ENCODE measurements around the gene RAB35.

Gene RAB35

DNA sequence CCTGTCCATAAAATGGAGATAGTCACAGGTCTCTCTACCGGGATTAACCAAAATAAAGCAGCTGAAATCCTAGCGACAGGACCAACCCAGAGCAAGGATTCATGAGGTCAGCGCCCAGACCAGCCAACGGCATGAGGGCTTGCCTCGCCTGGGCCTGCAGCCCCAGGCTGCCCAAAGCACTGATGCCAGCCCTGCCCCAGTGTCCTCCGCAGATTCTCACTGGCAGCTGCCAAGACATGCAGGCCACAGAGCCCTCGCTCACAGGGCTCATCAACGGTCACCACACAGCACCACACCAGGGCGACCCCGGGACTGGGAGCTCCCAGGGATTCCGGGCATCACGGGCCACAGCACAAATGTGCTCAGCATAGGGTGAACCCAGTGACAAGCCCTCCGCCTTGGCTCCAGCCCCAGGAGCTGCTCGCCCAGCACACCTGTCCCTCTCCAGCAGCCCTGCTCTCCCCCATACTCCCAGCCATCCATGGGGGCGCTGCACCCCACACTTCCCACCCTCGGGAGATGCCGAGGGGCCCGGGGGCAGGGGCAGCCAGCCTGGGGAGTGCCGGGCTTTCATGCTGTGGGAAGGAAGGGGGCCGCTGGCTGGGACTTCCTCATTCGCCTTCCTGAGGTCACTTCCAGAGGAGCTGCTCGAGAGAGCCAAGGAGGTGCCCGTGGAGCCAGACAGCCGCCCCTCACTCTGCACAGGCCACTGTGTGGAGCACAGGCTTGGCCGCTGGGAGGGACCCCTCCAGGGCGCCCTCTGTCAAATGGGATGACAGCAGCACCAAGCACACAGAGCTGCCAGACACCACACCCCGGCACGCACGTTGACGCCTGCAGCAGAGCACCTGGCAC is 14.1 kb downstream of the RAB35 start:
- DNase-seq, result no peak

DNA sequence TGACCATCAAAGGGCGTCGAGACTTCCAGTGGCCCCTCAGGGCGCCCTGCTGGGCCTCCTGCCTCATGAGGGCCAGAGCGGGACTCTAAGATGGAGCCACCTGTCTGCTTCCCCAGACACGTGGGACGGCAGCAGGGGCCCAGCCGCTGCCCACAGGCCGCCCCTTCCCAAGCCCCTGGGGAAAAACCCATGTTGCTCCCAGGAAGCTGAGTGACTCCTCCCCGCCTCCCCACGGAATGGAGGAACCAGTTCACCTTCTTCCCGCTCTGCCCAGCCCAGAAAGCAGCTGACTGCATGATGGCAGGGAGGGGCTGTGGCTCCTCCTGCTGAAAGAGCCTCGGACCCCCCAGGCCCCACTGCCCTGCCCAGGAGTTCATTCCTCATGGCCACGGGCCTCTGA is 14.9 kb downstream of the RAB35 start:
- no peak for DNase-seq

DNA sequence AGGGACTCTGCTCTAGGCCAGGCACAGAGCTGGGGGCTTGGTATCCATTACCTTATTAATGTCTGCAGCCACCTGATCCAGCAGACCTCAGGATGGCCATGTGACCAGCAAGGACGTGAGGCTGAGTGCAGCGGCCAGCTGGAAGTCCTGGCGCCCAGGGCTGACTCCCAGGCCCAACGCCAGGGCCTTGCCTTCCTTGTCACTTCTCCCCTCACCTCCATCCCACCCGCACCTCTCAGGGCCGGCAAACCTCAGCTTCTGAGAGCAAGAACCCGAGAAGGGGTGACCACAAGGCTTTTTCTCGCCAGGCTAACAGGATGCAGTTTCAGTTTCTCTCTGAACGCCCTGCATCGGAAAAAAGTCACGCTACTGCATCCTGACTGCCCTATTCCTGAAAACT is 15.4 kb downstream of the RAB35 start:
- no peak for DNase-seq

DNA sequence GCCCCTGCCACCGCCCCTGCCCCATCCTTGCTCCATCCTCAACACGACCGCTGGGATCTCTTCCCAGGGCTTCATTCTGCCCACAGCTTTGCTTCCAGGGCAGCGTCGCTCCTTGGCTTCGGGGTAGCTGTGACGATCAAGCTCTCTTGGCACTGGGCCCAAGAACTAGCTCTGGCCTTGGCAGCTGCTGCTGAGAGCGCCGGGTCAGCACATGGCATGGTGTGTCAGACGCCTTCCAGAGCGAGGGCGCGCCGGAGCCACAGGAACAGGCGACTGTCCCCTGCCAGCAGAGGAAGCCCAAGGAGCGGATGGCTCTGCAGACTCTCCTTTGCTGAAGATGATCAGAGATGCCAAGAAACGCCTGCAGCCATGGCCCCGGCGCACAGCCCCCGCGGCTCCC is 15.9 kb downstream of the RAB35 start:
- no peak for DNase-seq

DNA sequence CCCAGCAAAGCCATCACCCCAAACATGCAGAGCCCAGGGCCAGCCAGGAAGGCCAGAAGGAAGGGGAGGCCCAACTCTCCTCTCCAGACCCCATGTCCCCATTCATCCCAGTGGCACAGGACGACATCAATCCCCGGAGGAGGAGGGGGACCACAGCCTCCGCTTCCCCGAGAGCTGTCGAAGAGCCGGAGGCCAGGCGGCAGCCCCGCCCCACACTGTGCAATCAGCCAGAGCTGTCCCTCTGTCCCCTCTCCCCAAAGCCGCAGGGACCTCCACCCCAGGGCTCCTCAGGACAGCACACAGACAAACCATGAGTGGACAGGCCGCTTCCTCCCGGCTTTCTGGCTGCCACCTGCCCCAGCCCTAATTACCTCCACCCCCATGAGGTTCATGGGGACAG is 16.8 kb downstream of the RAB35 start:
- DNase-seq, result no peak

DNA sequence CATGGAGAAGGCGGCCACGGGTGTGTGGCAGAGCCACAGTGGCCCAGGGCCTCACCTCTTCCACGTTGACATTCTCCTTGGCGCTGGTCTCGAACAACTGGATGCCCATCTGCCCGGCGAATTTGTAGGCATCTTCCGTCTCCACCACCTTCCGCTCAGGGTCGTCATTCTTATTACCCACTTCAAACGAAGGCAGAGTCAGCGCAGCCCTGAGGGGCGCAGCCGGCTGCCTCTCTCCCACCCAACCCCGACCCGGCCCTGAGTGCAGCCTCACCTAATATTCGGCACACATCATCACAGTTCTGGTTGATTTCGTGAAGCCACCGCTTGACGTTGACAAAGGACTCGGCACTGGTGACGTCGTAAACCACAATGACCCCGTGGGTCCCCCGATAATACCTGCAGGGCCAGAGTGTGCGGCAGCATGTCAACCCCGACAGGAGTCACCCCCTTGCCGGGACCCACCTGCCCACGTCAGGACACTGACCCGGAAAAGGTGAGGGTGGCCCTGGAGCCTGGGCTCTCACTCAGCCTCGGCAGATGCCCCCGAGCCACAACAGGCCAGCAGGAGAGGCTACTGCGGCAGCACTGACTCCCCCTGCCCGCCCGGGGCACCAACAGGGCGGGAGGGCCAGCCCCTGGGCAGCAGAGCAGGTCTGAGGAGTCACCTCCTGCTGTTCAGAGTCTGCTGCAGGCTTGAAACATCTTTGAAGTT is 17.6 kb downstream of the RAB35 start:
- no peak for DNase-seq

DNA sequence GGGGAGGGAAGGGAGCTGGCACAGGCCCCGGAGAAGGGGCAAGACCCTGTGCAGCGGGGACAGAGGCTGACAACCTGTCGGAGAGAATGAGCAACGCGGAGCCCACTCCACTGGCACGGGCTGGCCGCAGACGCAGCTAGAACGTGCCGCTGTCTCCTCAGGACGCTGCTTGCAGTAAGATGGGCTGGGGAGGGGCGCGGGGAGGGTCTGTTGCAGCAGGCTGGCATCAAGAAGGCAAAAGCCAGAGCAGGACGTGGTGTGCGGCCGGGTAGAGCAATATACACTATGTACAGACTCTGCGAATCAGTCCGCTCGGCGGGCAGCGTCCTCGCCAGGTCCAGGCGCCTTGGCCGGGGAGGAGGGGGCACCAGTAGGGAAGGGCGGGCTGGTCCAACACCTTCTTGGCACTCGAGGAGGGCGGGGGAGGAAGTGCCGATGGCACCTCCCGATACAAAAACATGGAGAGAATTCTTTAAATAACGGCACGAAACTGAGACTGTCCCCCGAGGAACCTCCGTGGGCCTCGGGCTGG is 19.8 kb downstream of the RAB35 start:
- DNase-seq, result no peak

DNA sequence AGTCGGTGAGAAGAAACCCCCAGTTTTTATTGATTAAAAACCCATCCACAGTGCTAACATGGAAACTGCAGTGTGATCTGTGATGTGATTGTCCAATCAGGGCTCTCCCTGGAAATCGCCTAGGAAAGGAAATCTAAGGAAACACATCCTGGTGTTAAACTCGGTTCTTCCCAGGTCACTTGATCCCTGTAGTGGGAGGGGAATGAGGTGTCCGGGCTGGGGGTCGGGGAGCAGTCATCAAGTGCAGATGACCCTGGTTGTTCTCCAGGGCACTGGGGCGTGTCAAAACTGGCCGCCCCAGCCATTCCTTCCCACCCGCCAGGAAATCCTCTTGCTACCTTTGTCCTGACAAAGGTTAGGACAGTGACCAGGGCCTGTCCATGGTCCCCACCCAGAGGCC is 20.8 kb downstream of the RAB35 start:
- DNase-seq, result no peak

DNA sequence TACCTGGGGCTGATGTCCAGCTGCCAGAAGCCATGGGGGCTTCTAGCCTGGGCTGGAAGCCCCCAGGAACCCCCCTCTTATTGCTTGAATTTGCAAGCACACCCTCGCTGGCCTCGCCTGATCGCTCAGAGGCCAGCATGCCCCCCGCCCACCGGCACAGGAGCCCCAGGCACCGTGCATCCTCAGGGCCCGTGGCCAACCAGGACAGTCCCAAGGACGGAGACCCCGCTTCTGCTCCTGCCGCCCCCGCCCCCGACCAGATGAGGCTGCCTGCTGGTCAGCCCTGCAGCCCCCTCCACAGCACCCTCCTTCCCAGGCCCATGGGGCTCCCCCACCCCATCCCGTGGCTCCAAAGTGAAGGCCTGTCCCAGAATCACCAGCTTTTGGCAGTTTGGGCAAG is 21.2 kb downstream of the RAB35 start:
- no peak for DNase-seq

DNA sequence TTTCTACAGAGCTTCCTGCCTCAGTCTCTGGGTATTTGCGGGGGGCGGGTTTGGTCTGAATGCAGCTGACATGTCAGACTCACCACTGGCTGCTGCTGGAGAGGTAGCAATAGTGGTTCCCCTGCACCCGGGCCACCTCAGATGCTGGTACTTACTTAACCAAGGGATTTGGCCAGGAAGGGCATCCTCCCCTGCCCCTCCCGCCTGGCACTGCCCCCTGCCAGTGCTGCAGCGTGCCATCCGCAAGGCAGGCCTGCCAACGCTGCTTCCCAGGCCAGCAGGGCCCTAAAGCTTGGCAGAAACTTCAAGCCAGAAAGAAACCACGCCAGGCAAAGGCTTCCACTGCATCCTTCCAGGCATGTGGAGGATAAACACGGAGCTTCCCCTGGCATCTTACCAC is 22.1 kb downstream of the RAB35 start:
- DNase-seq, result no peak

DNA sequence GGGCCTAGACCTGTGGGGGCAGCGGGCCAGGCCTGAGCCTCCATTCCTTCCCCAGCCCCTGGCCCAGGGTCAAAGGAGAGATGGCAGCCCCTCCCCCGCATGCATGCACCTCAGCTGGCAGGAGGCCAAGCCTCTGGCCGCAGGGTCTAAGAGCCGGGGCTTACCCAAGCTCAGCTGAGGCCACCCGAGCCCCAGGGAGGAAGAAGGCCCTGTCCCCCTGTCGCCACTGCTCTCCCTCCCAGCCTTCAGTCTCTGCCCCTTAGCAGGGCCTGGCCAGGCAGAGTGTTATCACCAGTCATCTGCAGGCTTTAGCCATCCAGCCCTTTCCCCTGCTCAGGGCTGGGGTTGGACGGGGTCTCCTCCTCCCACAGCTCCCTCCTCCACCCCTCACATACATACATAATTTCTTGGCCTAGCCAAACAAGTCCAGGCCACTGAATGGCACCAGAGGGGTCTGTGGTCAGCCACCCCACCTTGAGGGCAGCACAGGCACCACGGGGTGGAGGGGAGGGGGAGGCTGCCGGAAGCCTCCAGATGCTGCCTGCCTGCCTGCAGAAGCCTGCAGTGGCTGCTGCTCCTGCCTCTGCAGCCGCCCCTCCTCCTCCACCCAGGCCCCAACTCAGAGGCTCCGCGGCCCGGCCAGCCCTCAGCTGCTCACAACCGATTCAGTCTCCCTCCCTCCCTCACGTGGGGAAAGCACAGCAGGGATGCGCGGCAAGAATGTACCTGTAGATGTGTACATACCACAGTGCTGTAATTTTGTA is 22.8 kb downstream of the RAB35 start:
- no peak for DNase-seq

DNA sequence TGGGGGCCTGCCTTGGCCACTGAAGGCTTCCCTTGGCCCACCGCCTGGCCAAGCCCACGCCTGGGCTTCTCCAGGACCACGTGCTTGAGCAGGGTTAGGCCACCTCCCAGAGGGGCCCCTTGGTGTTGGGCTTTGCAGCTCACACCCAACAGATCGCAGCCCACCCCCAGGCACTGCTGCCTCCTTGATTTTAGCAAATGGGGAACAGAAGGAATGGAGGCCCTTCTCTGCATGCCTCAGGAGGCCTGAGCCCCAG is 23.3 kb downstream of the RAB35 start:
- DNase-seq, result no peak

DNA sequence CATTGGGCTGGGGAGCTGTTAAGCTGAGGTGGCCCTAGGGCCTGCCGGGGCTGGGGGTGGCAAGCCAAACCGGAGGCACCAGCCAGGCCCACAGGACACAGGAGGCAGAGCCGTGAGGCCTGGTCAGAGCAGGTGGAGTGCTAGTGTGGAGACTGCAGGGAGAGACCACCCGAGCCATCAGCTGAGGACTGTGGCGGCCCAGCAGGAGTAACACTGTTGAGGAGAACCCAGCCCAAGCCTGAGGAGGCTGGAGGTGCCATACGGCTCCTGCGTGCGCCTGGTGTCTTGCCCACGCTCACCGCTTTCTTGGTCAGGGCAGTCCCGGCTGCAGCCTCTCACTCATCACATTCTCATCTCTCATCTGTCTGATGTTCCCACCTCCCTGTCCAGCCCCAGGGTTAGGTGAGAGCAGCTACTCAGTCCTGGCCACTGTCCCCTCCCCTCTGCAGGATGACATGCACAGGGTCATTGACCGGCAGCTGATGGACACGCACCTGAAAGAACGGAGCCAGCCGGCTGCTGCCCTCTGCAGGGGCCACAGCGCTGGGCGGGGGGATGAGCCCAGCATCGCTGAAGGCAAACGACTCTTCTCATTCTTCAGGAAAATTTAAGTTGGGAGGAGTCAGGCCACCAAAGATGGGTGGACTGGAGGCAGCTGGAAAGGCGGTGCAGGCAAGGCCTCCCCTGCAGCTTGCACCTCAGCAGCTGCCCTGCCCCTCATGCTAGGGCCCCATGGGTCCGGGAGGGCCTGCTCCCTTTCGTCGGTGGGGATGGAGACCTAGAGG is 23.8 kb downstream of the RAB35 start:
- DNase-seq, result no peak

DNA sequence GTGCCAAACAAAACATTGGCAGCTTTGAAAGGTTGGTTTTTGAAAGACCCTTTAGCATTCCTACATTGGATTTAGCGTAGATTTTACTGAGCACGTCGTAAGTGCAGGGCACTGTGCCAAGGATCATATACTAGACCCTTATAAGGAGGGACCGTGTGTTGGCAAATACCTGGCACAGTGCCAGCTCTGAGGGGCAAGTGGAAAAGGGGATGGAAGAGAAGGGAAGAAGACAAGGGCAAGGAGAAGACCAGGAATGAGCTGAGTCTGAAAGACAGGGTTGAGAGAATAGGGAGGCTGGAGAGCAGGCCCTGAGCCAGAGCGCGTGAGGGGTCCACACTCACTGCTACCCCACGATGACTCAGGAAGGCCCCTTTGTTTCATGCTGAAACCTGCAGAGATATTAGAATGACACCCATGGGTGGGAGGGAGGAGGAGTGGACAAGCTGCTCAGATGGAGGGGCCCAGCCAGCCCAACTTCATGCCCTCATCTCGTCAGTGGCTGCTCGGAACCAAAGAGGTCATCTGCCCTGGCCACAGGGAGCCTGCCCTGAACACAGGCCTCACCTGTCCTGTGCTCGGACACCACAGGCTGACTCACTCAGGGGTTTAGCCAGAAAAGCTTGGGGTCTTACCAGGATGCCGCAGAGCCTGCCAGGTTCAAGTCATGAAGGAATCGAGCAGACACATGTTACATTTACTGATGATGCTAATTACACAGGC is 25.0 kb downstream of the RAB35 start:
- DNase-seq, result no peak

DNA sequence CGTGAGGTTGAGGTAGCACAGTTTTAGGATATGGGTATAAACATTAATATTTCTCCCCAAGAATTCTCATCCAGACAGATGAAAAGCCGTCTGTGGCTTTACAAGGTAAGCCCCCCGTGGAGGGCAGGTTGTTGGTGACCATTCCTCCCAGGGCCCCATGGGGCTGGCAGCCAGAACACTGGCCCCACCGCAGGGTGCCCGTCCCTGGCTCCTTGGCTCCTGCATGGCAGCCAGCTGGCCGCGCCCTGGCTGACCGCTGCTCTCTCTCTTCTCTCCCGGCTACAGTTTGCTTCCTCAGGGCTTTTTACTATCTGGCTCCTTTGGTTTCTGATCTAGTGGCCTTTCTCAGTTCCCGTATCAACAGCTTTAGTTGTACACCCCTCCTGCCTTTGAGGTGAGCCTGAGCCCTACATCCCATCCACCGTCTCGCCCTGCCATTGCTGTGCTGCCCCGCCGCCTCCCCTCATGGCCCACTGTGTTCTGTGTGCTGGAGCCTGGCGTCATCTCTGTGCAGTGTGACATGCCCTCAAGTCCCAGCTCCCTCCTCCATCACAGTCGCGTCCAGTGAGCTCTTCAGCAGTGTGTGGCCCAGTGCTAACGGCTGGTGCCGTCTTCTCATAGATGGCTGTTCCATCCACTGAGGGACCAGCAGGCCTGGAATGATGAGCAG is 25.8 kb downstream of the RAB35 start:
- no peak for DNase-seq

DNA sequence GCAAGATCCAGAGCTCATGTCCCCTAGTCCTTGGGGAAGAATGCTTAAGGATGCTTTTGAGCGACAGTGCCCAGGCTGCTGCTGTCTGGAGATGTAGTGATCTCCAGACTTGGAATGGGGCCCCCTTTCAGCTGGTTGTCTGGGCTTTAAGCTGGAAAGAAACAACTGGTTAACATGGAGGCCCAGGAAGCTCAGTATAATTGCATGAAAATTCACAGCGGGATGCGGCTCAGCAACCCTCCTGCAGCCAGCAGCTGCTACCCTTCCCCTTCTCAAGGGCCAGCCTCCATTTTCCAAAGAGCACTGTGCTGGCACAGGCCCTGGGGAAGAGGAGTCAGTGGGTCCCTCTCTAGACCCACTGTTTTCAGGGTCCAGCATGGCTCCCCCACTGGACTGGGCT is 26.3 kb downstream of the RAB35 start:
- no peak for DNase-seq

DNA sequence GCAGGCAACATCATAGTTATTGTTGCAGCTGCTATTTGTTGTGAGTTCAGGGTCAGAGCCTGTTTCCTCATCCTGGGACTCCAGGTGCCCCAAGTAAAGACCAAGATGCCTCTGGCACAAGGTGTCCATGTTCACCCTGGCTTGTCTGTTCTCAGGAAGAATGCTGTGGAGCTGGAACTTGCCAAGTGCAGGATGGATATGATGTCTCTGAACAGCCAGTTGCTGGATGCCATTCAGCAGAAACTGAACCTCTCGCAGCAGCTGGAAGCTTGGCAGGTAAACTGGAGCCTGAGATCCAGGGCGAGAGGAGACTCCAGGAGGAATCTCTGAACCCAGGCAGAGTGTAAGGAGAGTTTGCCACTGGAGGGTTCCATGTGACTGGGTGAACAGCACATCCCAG is 26.8 kb downstream of the RAB35 start:
- no peak for DNase-seq

DNA sequence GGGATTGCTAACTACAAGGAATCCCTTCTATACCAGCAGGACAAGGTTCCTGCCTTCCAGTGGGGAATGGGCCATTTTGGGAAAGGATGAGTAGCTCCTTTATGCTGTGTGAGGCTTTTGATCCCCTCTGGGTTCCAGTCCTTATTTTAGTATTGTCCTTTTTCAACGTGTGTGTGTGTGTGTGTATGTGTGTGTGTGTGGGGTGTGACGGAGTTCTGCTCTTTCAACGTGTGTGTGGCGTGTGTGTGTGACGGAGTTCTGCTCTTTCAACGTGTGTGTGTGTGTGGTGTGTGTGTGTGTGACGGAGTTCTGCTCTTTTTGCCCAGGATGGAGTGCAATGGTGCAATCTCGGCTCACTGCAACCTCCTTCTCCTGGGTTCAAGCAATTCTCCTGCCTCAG is 27.4 kb downstream of the RAB35 start:
- no peak for DNase-seq

DNA sequence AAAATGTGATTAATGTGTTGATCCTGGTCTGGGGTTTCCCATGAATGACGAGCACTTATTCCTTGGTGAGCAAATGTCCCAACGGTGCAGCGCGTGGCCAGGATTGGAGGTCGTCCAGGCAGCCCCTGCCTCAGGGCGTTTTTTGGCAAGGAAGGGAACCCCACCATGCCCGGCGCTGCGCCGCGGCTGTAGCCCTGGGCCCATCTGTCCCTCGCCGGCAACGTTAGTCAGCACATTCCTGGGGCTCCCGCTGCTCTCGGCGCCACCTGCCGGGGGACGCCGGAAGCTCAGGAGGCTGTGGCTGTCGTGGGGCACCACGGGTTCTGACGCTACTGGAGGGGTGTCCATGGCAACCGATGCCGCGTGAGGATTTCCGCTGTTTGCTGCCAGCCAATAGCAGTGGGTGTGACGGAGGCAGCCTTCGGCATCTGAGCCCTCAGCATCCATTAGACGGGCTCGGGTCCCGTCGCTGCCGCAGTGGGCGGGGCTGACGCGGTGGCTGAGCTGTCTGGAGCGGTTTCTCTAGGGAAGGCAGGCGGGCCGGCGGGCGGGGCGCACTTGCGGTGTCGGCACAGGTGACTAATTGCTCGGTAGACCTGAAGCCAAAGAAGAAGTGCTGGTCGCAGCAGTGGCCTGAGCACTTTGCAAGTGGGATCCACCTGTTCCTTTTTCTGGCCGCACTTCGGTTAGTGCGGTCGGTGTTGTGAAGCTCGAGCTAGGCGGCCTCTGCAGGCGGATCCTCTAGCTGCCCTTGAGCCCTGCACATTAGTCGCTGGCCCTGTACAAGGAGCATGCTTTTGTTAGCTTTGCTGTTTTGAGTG is 29.5 kb downstream of the RAB35 start:
- DNase-seq, result peak; percentile 100

DNA sequence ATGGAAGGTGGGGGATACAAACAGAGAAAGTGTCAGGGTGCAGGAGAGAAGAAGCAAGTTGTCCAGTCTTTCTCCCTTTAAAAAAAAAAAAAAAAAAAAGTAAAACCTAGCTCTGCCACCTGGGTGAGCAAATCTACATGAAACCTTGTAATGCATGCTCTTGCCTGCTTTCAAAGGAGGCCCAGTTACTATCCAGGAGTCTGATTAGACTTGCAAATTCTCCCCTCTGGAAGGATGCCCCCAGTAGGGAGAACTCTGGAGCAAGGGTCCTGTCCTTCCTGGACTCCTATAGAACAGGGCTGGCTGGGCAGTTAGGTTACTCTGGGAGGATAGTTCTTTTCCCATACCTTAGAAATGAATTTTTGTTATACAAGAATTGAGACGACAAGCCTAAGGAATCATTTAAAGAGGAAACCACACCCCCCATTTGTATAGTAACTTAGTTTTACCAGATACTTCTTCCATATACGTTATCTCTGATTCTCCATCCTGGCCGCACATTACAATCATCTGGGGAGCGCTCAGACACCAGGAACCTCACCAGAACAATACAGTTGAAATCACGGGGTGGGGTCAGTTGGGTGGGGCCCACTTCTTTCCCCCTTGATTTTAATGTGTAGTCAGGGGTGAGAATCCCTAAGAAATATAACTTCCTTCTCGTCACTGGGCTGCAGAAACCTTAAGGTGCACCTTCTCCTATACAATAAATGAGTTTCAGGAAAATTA is 30.5 kb downstream of the RAB35 start:
- no peak for DNase-seq

Data from CD4-positive, alpha-beta T cell treated with Interferon gamma for 1 hour (primary cell).